A673 (cell line): ENCODE results near the gene RAX2. TPM values are rescaled to one million over a fixed set of nuclear protein-coding genes. Genes with fewer than 3 reads are reported as not detected.
"Not testable (repeated sequence)": the region's sequence is repeated elsewhere in the genome, so short reads cannot be mapped to it uniquely, and the experiment has no call there.

Experiments
- BruUV-seq: library from RNA; stranded (reverse); fragments of 400-500 nt; replicated peaks from 2 replicates; lab custom pipeline; 2021; lab: Mats Ljungman, UMichigan
- CTCF ChIA-PET: fragments of 300-600 bp; sonication (Branson Sonifier 250); formaldehyde crosslinking; loops from one replicate; lab custom pipeline; 2022; ENCODE audit warnings: antibody characterized with exemption; lab: Charles Lee
- POLR2A ChIA-PET: fragments of 300-600 bp; sonication (Branson Sonifier 250); formaldehyde crosslinking; loops from one replicate; lab custom pipeline; 2022; ENCODE audit warnings: antibody characterized with exemption; ENCODE audit not compliant: low non-redundant PET; lab: Charles Lee
- DNase-seq: peaks from one replicate; pipeline ENCODE4 v3.0.0-alpha.2; 2015; ENCODE audit warnings: low spot score
- H3K27ac ChIP-seq: fragments of 200-600 bp; sonication (generic); 2 replicates; pipeline ENCODE4 v1.5.1; 2016; ENCODE audit warnings: mixed run types, low read depth, mild to moderate bottlenecking, mixed read lengths, antibody characterized with exemption, low read length; ENCODE audit not compliant: poor library complexity, severe bottlenecking
- H3K27me3 ChIP-seq: fragments of 200-600 bp; sonication (generic); replicated peaks from 2 replicates; pipeline ENCODE4 v1.6.1; 2017; ENCODE audit warnings: mixed run types, low read depth, mild to moderate bottlenecking, mixed read lengths, antibody characterized with exemption, low read length; ENCODE audit not compliant: insufficient read depth, poor library complexity
- H3K36me3 ChIP-seq: fragments of 200-600 bp; sonication (generic); 2 replicates; pipeline ENCODE4 v1.6.1; 2016; ENCODE audit warnings: mixed run types, mild to moderate bottlenecking, mixed read lengths, antibody characterized with exemption, low read length; ENCODE audit not compliant: insufficient read depth, poor library complexity, severe bottlenecking
- H3K4me1 ChIP-seq: fragments of 200-600 bp; sonication (generic); 2 replicates; pipeline ENCODE4 v1.6.1; 2017; ENCODE audit warnings: mixed run types, mild to moderate bottlenecking, mixed read lengths, antibody characterized with exemption, low read length; ENCODE audit not compliant: insufficient read depth, poor library complexity, severe bottlenecking
- H3K4me3 ChIP-seq: fragments of 200-600 bp; sonication (generic); 2 replicates; pipeline ENCODE4 v1.5.1; 2016; ENCODE audit warnings: low read depth, mixed run types, mild to moderate bottlenecking, mixed read lengths, low read length; ENCODE audit not compliant: poor library complexity, severe bottlenecking
- H3K9me3 ChIP-seq: fragments of 200-600 bp; sonication (generic); 2 replicates; pipeline ENCODE4 v1.6.1; 2016; ENCODE audit warnings: mixed run types, low read depth, mild to moderate bottlenecking, mixed read lengths, antibody characterized with exemption, low read length; ENCODE audit not compliant: poor library complexity, severe bottlenecking
- EZH2 ChIP-seq: fragments of 200-600 bp; sonication (generic); IDR thresholded peaks from 2 replicates; pipeline ENCODE4 v1.6.1; 2017; ENCODE audit warnings: borderline replicate concordance, low read depth, mild to moderate bottlenecking, mixed read lengths, antibody characterized with exemption, low read length; ENCODE audit not compliant: poor library complexity, severe bottlenecking
- intact Hi-C: fragments of 100-400 bp; cut with micrococcal nuclease; formaldehyde crosslinking; loops from one replicate; pipeline ENCODE4 v1.10.0; 2022; ENCODE audit not compliant: unreplicated experiment
- total RNA-seq: library from RNA; stranded (reverse); gene quantifications from 2 replicates; pipeline ENCODE4 v1.2.3, GENCODE V29; 2021
- TF ChIP-seq, protein P1 (sequence below): fragments of 300-800, 200-600 bp; sonication (generic); conservative IDR thresholded peaks from 2 replicates; pipeline ENCODE4 v1.5.1; 2017; ENCODE audit warnings: low read depth, mild to moderate bottlenecking, antibody characterized with exemption, low read length, moderate library complexity, mixed read lengths

RAX2 gene
- total RNA-seq, 1 experiment from 2014 or later, result not detected

- H3K9me3 ChIP-seq, result no peaks in the 10 kb centered on the region
- no TSS peak for BruUV-seq
- TF ChIP-seq EZH2, result no peak
- TF ChIP-seq, protein P1, sequence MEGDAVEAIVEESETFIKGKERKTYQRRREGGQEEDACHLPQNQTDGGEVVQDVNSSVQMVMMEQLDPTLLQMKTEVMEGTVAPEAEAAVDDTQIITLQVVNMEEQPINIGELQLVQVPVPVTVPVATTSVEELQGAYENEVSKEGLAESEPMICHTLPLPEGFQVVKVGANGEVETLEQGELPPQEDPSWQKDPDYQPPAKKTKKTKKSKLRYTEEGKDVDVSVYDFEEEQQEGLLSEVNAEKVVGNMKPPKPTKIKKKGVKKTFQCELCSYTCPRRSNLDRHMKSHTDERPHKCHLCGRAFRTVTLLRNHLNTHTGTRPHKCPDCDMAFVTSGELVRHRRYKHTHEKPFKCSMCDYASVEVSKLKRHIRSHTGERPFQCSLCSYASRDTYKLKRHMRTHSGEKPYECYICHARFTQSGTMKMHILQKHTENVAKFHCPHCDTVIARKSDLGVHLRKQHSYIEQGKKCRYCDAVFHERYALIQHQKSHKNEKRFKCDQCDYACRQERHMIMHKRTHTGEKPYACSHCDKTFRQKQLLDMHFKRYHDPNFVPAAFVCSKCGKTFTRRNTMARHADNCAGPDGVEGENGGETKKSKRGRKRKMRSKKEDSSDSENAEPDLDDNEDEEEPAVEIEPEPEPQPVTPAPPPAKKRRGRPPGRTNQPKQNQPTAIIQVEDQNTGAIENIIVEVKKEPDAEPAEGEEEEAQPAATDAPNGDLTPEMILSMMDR, result no peak
- no peaks in the 10 kb centered on the region for H3K36me3 ChIP-seq
- H3K4me1 ChIP-seq, result peaks cover 4% of the 10 kb centered on the region
- POLR2A ChIA-PET, result no interaction called here
- CTCF ChIA-PET, result no interaction called here
- no peak overlapping the region for H3K4me3 ChIP-seq
- intact Hi-C loops, result no loop called here
- no peak overlapping the region for H3K27ac ChIP-seq
- DNase-seq, result no peak
- H3K27me3 ChIP-seq, result no peaks in the 10 kb centered on the region
Measured at GRCh38 chr19:3766520-3766919, 5.5 kb downstream of the RAX2 start.

GRCh38 chr19:3765757-3766156 is 6.3 kb downstream of the RAX2 start:
- POLR2A ChIA-PET, DNase-seq, H3K27me3 ChIP-seq, H3K36me3 ChIP-seq, H3K4me3 ChIP-seq, H3K27ac ChIP-seq, intact Hi-C loops, H3K9me3 ChIP-seq, H3K4me1 ChIP-seq, BruUV-seq, CTCF ChIA-PET: not testable (repeated sequence)

DNA sequence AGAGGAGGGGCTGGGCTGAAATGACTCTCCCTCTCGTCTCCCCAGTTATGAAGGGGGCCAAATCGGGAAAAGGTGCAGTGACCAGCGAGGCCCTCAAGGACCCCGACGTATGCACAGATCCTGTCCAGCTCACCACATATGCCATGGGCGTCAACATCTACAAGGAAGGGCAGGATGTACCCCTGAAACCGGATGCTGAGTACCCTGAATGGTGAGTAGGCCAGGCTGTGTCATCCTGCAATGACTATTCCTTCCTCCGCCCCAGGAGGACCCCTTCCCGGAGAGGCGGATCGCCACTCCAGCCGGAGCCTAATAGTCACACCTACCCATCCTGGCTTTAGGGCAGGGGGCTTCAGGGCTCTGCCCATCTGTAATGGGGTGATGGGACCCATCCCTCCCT is 6.9 kb downstream of the RAX2 start:
- no peak for TF ChIP-seq EZH2
- TF ChIP-seq, protein P1, result no peak
- intact Hi-C loops, result no loop called here
- no TSS peak for BruUV-seq
- ChIA-PET CTCF (no interaction called here), POLR2A (no interaction called here)
- Histone ChIP-seq H3K27me3 (no peaks in the 10 kb centered on the region), H3K36me3 (no peaks in the 10 kb centered on the region), H3K9me3 (no peaks in the 10 kb centered on the region), H3K4me3 (no peak overlapping the region), H3K4me1 (peaks cover 10% of the 10 kb centered on the region), H3K27ac (no peak overlapping the region)
- DNase-seq, result no peak
